HG03342 (cell line): Measurements from ENCODE around the gene SMIM1.

Experiments
- ATAC-seq: cut with Tn5 transposase; IDR thresholded peaks from one replicate; pipeline ENCODE4 v1.9.1; 2021; ENCODE audit warnings: mild to moderate bottlenecking, moderate library complexity; ENCODE audit not compliant: unreplicated experiment

SMIM1 gene

GRCh38 chr1:3753656-3754454, 18.7 kb upstream of the SMIM1 start:
- ATAC-seq = no peak

GRCh38 chr1:3756394-3756793, 16.2 kb upstream of the SMIM1 start:
- ATAC-seq = no peak

DNA sequence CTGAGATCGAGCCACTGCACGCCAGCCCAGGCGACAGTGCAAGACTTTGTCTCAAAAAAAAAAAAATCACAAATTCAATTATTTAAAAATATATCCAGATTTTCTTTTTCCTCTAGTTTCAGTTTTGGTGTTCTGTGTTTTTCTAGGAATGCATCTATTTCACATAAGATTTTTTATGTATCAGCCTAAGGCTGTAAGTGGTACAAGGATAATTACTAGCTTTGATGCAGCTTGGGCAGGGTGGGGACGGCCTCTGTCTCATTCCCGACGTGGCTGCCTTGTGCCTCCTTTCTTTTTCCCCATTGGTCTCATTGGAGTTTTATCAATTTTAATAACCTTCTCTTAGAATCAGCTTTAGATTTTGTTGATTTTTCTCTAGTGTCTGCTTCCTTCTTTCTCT, 13.4 kb upstream of the SMIM1 start:
- ATAC-seq = no peak

DNA sequence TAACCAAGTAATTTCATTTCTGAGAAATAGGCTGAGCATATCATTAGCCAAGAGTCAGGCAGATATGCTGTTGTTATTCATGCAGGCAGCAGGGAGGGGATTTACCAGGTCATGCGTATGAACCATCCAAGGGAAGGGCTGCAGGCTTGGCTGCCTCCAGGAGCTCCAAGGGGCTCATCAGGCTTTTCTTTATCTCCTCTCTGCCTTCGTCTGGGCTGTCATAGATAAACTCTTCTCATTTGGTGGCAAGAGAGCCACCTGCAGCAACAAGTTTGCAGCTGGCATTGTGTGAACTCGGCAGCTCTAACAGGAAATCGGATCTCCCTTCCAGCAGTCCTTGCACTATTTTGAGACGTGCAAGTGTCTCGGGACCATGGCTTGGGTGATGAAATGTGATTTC, 12.8 kb upstream of the SMIM1 start:
- ATAC-seq = no peak

GRCh38 chr1:3761296-3762010, 11.1 kb upstream of the SMIM1 start:
- ATAC-seq = no peak

GRCh38 chr1:3762151-3762872, 10.2 kb upstream of the SMIM1 start:
- no peak for ATAC-seq

GRCh38 chr1:3762873-3763228, 9.7 kb upstream of the SMIM1 start:
- no peak for ATAC-seq

DNA sequence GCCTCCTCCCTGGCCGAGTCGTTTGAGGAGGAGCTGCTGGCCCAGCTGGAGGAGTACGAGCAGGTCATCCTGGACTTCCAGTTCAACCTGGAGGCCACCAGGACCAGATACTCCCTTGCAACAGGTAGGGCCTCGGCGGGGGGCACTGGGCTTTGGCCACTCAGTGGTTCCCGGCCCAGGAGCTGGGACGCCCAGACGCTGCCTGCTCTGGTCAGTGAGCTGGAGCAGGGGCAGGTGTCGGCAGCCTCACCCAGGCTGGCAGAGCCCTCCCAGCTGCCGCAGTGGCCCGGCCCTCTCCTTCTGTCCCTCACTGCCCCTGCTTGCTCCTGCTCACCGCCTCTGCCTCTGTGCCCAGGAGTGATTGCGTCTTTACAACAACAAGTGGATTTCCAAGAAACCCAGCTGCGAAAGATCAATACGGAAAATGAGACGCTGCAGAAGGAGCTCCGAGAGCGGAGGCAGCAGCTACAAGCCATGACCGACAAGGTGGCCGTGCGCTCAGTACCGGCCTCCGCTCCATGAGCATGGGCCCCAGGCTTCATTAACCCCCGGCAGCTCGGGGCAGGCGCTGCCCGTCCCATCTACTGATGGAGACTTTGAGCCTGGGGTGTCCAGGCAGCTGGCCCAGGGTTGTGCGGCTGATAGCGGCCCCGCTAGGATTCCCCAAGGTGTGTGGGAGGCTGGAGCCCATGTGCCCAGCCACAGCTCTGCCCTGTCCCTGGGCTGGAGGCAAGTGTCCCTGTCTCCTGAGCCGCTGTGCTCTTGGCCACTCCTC, 9.0 kb upstream of the SMIM1 start:
- no peak for ATAC-seq

DNA sequence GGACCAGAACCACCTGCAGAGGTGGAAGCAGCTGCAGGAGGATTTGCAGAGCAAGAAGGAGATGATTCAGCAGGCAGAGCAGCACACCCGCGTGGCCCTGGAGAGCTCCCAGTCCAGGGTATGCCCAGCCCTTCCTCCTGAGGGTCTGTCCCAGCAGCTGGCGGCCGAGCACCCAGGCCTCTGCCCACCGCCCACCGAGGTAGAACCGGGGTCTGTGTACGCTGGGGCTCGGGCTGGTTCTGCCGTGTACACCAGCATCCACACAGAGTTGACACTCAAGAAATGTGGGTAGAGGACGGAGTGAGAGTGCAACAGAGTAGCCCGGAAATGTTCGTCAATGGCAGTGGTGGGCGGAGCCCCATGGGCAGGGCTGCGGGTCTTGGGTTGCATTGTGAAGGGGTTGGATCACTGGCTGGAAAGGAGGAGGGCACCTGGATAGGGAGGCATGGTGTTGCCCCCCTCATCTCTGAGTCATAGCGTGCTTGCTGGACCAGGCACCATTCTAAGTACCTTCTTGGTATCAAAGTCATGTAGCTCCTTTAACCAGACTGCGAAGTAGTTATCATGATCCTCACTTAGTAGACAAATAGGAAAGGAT, 5.1 kb upstream of the SMIM1 start:
- no peak for ATAC-seq

- no peak for ATAC-seq
Observed at GRCh38 chr1:3768811-3769390, 3.6 kb upstream of the SMIM1 start.

DNA sequence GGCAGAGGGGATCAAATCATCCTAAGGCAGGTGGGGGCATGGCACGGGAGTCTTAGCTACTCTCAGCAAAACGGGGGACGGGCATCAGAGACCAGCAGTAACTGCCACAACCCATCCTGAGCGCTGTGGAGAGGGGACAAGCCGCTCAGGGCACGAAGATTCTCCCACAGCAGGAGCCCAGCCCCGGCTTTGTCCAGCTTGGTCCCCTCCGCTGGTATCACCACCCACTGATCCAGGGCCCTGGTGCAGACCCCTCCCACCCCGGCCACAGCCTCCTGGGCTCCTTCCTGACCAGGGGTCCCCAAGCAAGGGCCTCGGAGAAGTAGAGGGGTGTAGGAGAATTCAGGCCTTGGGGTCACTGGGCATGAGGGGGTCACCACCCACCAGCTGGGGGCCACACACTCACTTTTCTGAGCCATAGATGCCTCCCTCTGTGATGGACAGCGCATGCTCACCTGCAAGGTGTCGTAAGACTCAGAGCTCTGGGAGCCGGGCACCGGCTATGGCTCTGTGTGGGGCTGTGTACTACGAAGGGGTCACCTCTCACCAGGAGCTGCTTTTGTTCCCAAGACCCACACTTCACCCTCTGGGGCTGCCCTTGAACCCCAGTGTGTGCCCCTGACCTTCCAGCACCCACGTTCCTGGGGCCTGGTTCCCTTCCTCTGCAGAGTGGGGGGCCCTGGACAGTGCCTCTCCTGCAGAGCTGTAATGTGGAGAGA, 2.3 kb upstream of the SMIM1 start:
- no peak for ATAC-seq

DNA sequence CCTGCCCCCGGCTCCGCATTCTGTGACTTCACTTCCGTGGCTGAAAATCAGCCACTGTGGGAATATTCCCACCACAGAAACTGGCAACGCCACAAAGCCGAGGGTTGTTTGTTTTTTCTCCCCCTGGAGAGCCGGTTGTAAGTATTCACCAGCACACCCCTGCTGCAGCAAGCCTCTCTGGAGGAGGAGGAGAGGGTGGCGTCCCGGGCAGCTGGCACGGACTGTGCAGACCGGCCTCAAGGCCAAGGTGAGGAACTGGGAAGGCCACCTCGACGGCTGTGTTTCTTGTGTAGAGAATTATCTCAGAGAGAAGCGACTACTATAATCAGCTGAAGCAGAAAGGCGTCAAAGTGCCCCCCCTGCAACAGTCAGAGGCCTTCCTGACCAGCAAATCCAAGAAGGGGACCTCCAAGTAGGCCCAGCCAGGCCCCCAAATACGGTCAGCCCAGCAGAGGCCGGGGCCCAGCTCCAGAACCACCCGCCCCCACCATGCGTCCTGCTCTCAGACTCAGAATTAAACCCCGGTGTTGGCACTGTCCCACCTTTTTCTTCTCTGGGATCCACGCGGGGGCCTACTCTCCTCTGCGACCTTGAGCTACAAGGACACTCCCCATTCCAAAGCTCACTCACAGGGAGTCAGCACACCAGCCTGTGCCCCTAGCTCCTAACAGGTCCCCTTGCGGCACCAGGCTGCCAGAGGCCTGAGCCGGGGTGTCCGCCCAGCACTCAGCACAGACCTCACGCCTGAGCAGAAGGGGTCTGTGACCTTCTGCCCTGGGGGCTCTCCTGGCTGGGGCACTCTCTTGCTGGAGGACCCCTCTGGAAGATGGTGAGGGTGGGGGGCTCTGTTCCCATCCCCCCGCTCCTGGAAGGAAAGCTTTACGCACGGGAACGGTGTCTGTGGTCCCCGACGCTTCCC, 1.2 kb upstream of the SMIM1 start:
- no peak for ATAC-seq

GRCh38 chr1:3772027-3772714, 378 bp upstream of the SMIM1 start:
- ATAC-seq = peak; percentile 69

GRCh38 chr1:3773572-3774275, 1.2 kb downstream of the SMIM1 start:
- ATAC-seq = no peak

DNA sequence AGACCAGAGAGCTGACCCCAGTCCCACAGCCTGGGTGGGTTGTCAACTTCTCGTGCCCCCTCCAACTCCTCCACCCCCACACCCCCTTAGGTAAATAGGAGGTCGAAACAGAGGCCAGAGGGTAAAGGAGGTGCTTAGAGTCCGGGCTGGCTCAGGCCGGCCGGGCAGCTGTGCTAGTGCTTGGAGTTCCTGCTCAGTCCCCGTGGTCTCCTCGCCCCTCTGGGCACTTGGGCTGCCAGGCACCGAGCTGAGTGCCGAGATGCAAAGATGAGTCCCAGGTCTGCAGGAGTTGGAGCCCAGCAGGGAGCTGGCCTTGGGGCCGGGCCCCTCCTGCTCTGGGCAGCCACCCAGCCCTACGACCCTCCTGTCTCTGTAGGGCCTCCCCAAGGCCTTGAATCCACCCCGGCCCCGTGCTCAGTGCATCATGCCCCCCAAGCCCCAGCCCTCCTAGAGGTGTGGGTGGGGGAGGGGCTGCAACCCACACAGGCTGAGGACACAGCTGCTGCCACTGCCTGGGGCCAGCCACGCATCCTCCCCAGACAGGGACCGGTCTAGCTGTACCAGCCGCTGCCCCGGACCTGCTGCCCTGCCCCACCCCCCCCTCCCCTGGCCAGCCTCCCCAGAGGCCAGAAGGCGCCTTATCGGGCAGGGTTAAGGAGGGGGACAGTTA, 1.9 kb downstream of the SMIM1 start:
- no peak for ATAC-seq

DNA sequence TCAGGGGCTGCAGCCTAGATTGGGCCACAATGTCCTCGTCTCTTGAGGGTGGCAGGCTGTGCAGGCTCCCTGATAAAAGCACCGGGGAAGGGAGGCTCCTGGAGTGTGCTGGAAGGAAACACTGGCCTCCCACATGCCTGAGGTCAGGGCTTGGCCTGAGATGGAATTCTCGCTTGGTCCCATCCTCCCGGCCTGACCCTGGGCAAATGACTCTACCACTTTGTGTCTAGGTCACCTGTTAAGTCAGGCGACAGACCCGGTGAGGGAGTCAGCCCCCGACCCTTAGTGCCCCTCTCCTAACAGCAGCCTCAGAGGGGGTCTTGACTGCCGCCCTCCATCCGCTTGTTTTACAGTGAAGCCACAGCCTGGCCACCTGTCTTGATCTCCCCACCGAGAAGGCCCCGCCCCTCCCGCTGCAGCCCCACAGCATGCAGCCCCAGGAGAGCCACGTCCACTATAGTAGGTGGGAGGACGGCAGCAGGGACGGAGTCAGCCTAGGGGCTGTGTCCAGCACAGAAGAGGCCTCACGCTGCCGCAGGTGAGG, 2.5 kb downstream of the SMIM1 start:
- ATAC-seq = no peak
